Measurements from ENCODE around the gene NPLOC4.

DNA sequence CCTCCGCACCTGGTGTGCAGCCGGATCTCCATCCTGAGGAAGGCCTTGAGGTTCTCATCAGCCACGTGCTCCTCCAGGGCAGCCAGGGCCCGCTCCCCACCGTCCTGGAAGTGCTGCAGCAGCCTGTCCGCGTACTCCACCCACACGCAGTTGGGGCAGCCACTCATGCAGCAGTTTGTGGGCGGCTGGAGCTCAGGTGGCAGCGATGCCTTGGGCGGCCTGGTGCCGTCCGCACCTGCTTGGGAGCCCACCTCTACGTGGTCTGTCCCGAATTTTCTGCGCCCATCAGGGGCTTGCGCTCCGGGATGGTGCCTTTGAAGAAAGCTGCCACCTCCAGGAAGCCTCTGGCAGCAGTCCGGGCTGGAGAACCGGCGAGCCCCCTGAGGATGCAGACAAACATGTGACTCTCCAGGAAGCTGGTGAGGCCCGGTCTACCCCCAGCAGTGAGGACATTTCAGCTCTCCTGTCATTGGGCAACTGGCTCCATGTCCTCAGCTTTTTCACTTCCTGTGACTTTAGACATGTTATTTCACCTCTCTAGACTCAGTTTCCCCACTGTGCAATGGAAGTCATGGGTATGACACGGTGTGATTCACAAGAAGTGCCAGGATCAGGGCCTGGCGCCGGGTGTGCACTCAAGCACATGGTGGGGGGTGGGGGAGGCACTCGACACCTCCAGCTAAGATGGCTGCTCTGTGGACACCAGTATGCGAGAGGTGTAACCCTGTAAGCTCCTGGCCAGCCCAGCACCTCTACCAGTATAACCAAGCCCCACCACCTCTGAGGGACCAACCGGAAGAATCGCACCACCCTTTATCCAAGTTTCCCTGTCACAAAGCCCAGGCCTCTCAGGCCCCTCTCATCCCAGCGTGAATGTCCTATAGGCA lies 28.5 kb upstream of the NPLOC4 start:
- TF ChIP-seq REST (tag by site-specific recombination; IDR thresholded peaks at IDR 0.05) (no peak), ZBTB7A (tag by site-specific recombination; IDR thresholded peaks at IDR 0.05; ENCODE audit: low read depth) (no peak), ZNF626 (tag by site-specific recombination; IDR thresholded peaks at IDR 0.05) (no peak), RBAK (tag by site-specific recombination; IDR thresholded peaks at IDR 0.05) (no peak), ZNF549 (tag by site-specific recombination; IDR thresholded peaks at IDR 0.05) (no peak), ZNF274 (IDR thresholded peaks at IDR 0.05; ENCODE audit: low read length) (no peak), ZNF274 (tag by site-specific recombination; IDR thresholded peaks at IDR 0.05; ENCODE audit: borderline replicate concordance) (no peak), ZNF302 (tag by site-specific recombination; IDR thresholded peaks at IDR 0.05; ENCODE audit: low read depth) (no peak), ZNF121 (tag by site-specific recombination; IDR thresholded peaks at IDR 0.05) (no peak), ZNF398 (tag by site-specific recombination; IDR thresholded peaks at IDR 0.05) (no peak), ZBTB1 (tag by site-specific recombination; IDR thresholded peaks at IDR 0.05) (no peak), ZNF174 (tag by site-specific recombination; IDR thresholded peaks at IDR 0.05) (no peak)
- TF ChIP-seq, protein P1, sequence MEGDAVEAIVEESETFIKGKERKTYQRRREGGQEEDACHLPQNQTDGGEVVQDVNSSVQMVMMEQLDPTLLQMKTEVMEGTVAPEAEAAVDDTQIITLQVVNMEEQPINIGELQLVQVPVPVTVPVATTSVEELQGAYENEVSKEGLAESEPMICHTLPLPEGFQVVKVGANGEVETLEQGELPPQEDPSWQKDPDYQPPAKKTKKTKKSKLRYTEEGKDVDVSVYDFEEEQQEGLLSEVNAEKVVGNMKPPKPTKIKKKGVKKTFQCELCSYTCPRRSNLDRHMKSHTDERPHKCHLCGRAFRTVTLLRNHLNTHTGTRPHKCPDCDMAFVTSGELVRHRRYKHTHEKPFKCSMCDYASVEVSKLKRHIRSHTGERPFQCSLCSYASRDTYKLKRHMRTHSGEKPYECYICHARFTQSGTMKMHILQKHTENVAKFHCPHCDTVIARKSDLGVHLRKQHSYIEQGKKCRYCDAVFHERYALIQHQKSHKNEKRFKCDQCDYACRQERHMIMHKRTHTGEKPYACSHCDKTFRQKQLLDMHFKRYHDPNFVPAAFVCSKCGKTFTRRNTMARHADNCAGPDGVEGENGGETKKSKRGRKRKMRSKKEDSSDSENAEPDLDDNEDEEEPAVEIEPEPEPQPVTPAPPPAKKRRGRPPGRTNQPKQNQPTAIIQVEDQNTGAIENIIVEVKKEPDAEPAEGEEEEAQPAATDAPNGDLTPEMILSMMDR (tag by site-specific recombination; IDR thresholded peaks at IDR 0.05): no peak

Data from HEK293 (cell line).